HL-60 (cell line): Measurements from ENCODE around the gene PPP2R5C.

Experiments used
- DNase-seq, 2 experiments: peaks; one replicate each; pipeline ENCODE4 v3.0.0-alpha.2; 2010 to 2020; ENCODE audit warnings: low read depth in 1 of 2, low spot score in 1 of 2
- H3K27ac ChIP-seq: fragments of 250-450 bp; sonication (Bioruptor Pico); replicated peaks from 2 replicates; pipeline ENCODE4 v1.5.1; 2020; ENCODE audit warnings: mild to moderate bottlenecking, moderate library complexity
- H3K27me3 ChIP-seq: fragments of 250-450 bp; sonication (Bioruptor Pico); 2 replicates; pipeline ENCODE4 v1.5.1; 2021; ENCODE audit warnings: mild to moderate bottlenecking, moderate library complexity; ENCODE audit not compliant: insufficient read depth, poor library complexity, severe bottlenecking
- H3K4me3 ChIP-seq: replicated peaks from 2 replicates; pipeline ENCODE4 v1.5.1; 2011; ENCODE audit warnings: mild to moderate bottlenecking, control low read depth, low read length; ENCODE audit not compliant: insufficient read depth
- CTCF ChIP-seq: IDR thresholded peaks from one replicate; pipeline ENCODE4 v1.5.1; 2011; ENCODE audit warnings: low read length, control low read depth, inconsistent platforms; ENCODE audit not compliant: insufficient read depth
- GABPA ChIP-seq: IDR thresholded peaks from 2 replicates; pipeline ENCODE4 v1.6.1; 2012; ENCODE audit warnings: low read depth
- POLR2AphosphoS5 ChIP-seq: IDR thresholded peaks from 2 replicates; pipeline ENCODE4 v1.6.1; 2012; ENCODE audit warnings: low read depth
- SPI1 ChIP-seq: IDR thresholded peaks from 2 replicates; pipeline ENCODE4 v1.6.1; 2012; ENCODE audit warnings: low read depth, mild to moderate bottlenecking, borderline replicate concordance
- TF ChIP-seq, protein P1 (sequence below): IDR thresholded peaks from 2 replicates; pipeline ENCODE4 v1.6.1; 2012; ENCODE audit warnings: low read depth; ENCODE audit not compliant: insufficient replicate concordance

The PPP2R5C gene

DNA sequence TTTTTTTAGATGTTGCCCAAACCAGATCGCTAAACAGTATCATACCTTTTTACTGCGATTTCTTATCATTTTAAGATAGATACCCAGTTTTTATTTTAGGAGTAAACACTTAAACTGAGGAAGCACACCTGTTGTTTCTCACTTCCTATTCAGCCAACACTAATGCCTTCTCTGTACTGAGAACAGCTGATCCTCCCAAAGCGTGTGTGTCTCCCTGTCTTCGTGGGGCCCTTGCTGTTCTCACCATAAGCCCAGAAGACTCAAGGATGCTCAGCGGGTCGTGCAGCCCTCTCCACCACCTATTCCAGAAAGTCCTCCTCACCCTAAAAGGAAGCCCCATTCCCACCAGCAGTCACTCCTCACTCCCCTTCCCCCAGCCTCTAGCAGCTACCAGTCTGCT lies 14.8 kb downstream of the PPP2R5C start:
- peaks cover 3% of the 10 kb centered on the region for H3K27me3 ChIP-seq
- TF ChIP-seq CTCF: no peak
- TF ChIP-seq SPI1: no peak
- TF ChIP-seq, protein P1, sequence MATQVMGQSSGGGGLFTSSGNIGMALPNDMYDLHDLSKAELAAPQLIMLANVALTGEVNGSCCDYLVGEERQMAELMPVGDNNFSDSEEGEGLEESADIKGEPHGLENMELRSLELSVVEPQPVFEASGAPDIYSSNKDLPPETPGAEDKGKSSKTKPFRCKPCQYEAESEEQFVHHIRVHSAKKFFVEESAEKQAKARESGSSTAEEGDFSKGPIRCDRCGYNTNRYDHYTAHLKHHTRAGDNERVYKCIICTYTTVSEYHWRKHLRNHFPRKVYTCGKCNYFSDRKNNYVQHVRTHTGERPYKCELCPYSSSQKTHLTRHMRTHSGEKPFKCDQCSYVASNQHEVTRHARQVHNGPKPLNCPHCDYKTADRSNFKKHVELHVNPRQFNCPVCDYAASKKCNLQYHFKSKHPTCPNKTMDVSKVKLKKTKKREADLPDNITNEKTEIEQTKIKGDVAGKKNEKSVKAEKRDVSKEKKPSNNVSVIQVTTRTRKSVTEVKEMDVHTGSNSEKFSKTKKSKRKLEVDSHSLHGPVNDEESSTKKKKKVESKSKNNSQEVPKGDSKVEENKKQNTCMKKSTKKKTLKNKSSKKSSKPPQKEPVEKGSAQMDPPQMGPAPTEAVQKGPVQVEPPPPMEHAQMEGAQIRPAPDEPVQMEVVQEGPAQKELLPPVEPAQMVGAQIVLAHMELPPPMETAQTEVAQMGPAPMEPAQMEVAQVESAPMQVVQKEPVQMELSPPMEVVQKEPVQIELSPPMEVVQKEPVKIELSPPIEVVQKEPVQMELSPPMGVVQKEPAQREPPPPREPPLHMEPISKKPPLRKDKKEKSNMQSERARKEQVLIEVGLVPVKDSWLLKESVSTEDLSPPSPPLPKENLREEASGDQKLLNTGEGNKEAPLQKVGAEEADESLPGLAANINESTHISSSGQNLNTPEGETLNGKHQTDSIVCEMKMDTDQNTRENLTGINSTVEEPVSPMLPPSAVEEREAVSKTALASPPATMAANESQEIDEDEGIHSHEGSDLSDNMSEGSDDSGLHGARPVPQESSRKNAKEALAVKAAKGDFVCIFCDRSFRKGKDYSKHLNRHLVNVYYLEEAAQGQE: no peak
- no peak for TF ChIP-seq GABPA
- no peak for TF ChIP-seq POLR2AphosphoS5
- H3K27ac ChIP-seq: no peak overlapping the region
- no peak for DNase-seq
- H3K4me3 ChIP-seq: no peak overlapping the region

GRCh38 chr14:101780390-101780789 lies 18.9 kb downstream of the PPP2R5C start:
- H3K27ac ChIP-seq: no peak overlapping the region
- peaks cover 6% of the 10 kb centered on the region for H3K27me3 ChIP-seq
- DNase-seq: no peak
- TF ChIP-seq CTCF (no peak), GABPA (no peak), SPI1 (no peak)
- H3K4me3 ChIP-seq: no peak overlapping the region

DNA sequence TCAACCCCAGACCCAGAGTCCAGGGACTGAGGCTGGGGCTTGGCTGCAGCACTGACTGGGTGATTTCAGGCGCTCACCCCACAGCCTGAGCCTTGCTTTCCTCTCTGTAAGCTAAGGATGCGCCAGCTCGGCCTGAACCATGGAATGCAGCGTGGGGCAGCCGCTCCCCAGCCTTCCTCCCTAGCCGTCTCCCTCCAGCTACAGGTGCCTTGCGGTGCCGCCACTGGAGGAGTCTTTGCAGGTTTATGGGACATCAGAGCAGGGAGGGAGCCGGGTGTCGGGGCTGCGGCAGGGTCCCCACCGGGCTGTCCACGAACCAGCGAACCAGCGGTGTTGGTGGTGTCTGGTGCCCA lies 19.4 kb downstream of the PPP2R5C start:
- no peak overlapping the region for H3K27ac ChIP-seq
- no peak overlapping the region for H3K4me3 ChIP-seq
- DNase-seq: no peak
- peaks cover 6% of the 10 kb centered on the region for H3K27me3 ChIP-seq
- TF ChIP-seq, protein P1: no peak
- TF ChIP-seq POLR2AphosphoS5 (no peak), GABPA (no peak), CTCF (no peak), SPI1 (no peak)
